H1 (cell line): ENCODE results near the gene SSRP1. TPM values are rescaled to one million over a fixed set of nuclear protein-coding genes. Genes with fewer than 3 reads are reported as not detected.

Experiments
- CTCF ChIA-PET: fragments of 300-600 bp; sonication (Branson Sonifier 250); formaldehyde crosslinking; loops from one replicate; lab custom pipeline; 2021; ENCODE audit not compliant: partially characterized antibody; lab: Charles Lee
- POLR2A ChIA-PET: fragments of 300-600 bp; sonication (Branson Sonifier 250); formaldehyde crosslinking; loops from one replicate; lab custom pipeline; 2021; ENCODE audit warnings: inconsistent platforms; ENCODE audit not compliant: partially characterized antibody; lab: Charles Lee
- DNase-seq, 2 experiments: peaks; one replicate each; pipeline versions ENCODE4 v3.0.0 to v3.0.0-alpha.2; 2010 to 2022; ENCODE audit warnings: low spot score in 2 of 2, low read depth in 1 of 2, mixed read lengths in 1 of 2
- FAIRE-seq: peaks from 2 replicates; lab custom pipeline; 2011; peaks lifted over from hg19 to GRCh38; lab: Jason Lieb, UNC
- H2AFZ ChIP-seq: 2 replicates; pipeline ENCODE4 v1.8.1; 2012; ENCODE audit warnings: low read length, inconsistent platforms
- H2AK5ac ChIP-seq: 2 replicates; pipeline ENCODE4 v1.6.1; 2013; ENCODE audit warnings: low read depth, low read length
- H2BK120ac ChIP-seq: replicated peaks from 2 replicates; pipeline ENCODE3; 2013; ENCODE audit warnings: low read depth, low read length, inconsistent platforms
- H2BK12ac ChIP-seq: 2 replicates; pipeline ENCODE4 v1.6.1; 2013; ENCODE audit warnings: low read depth, low read length
- H2BK15ac ChIP-seq: 2 replicates; pipeline ENCODE4 v1.6.1; 2013; ENCODE audit warnings: low read length
- H2BK20ac ChIP-seq: 2 replicates; pipeline ENCODE4 v1.6.1; 2013; ENCODE audit warnings: low read length
- H2BK5ac ChIP-seq: 2 replicates; pipeline ENCODE4 v1.6.1; 2013; ENCODE audit warnings: low read depth, low read length
- H3K14ac ChIP-seq: 2 replicates; pipeline ENCODE4 v1.6.1; 2013; ENCODE audit warnings: inconsistent platforms; ENCODE audit not compliant: insufficient read length
- H3K18ac ChIP-seq: 2 replicates; pipeline ENCODE4 v1.6.1; 2013; ENCODE audit warnings: low read length; ENCODE audit errors: extremely low read depth
- H3K23ac ChIP-seq: 2 replicates; pipeline ENCODE4 v1.6.1; 2013; ENCODE audit warnings: inconsistent platforms; ENCODE audit not compliant: insufficient read length
- H3K23me2 ChIP-seq: 2 replicates; pipeline ENCODE4 v1.6.1; 2013; ENCODE audit warnings: low read depth, low read length
- H3K27ac ChIP-seq: 2 replicates; pipeline ENCODE4 v1.6.1; 2011; ENCODE audit warnings: low read depth, low read length, inconsistent platforms
- H3K27me3 ChIP-seq, 4 experiments: replicated peaks in 1 of 4; 1 replicate in 1 of 4; 2 replicates in 3 of 4; pipeline versions ENCODE4 v1.6.1 to v1.8.1; 2011 to 2013; ENCODE audit warnings: low read length in 3 of 4, mild to moderate bottlenecking in 3 of 4, inconsistent platforms in 2 of 4, mixed read lengths in 2 of 4, moderate library complexity in 1 of 4; ENCODE audit not compliant: control insufficient read depth in 3 of 4, insufficient read depth in 3 of 4; ENCODE audit errors: extremely low read depth in 1 of 4
- H3K36me3 ChIP-seq, 4 experiments: 2 replicates each; pipeline versions ENCODE4 v1.6.1 to v1.8.1; 2011 to 2013; ENCODE audit warnings: mild to moderate bottlenecking in 4 of 4, low read length in 3 of 4, moderate library complexity in 2 of 4, control low read depth in 1 of 4, inconsistent platforms in 1 of 4; ENCODE audit not compliant: insufficient read depth in 4 of 4, control insufficient read depth in 2 of 4
- H3K4ac ChIP-seq: replicated peaks from 2 replicates; pipeline ENCODE3; 2013; ENCODE audit warnings: low read length, low read depth, mixed read lengths, inconsistent platforms; ENCODE audit not compliant: insufficient read length
- H3K4me1 ChIP-seq, 4 experiments: replicated peaks in 1 of 4; 1 replicate in 1 of 4; 2 replicates in 3 of 4; pipeline versions ENCODE4 v1.6.1 to v1.8.1; 2011 to 2013; ENCODE audit warnings: low read length in 3 of 4, inconsistent platforms in 2 of 4, mixed read lengths in 1 of 4; ENCODE audit not compliant: insufficient read depth in 4 of 4, control insufficient read depth in 3 of 4
- H3K4me2 ChIP-seq, 2 experiments: 2 replicates each; pipeline versions ENCODE4 v1.6.1 to v1.8.1; 2011 to 2013; ENCODE audit warnings: low read depth in 2 of 2, low read length in 2 of 2, control low read depth in 1 of 2, inconsistent platforms in 1 of 2, mild to moderate bottlenecking in 1 of 2; ENCODE audit not compliant: insufficient read depth in 1 of 2
- H3K4me3 ChIP-seq, 4 experiments: fragments of 200-600, 300-600 bp in 1 of 4; sonication (generic), shearing (Covaris generic), sonication (Bioruptor Twin) in 1 of 4; 2 replicates each; pipeline versions ENCODE4 v1.5.1 to v1.8.1; 2011 to 2016; ENCODE audit warnings: low read length in 4 of 4, low read depth in 3 of 4, control low read depth in 2 of 4, inconsistent platforms in 2 of 4, mild to moderate bottlenecking in 2 of 4, mixed read lengths in 1 of 4, moderate library complexity in 1 of 4; ENCODE audit not compliant: insufficient read depth in 2 of 4; ENCODE audit errors: extremely low read depth in 1 of 4
- H3K56ac ChIP-seq: replicated peaks from 2 replicates; pipeline ENCODE3; 2013; ENCODE audit warnings: low read depth, mild to moderate bottlenecking, mixed read lengths, low read length, inconsistent platforms; ENCODE audit not compliant: insufficient read length
- H3K79me1 ChIP-seq: 2 replicates; pipeline ENCODE4 v1.6.1; 2013; ENCODE audit warnings: low read depth, low read length, control low read depth
- H3K79me2 ChIP-seq, 2 experiments: 2 replicates each; pipeline versions ENCODE4 v1.6.1 to v1.8.1; 2012 to 2013; ENCODE audit warnings: low read length in 2 of 2, mild to moderate bottlenecking in 2 of 2, inconsistent platforms in 1 of 2; ENCODE audit not compliant: insufficient read depth in 2 of 2, control insufficient read depth in 1 of 2
- H3K9ac ChIP-seq, 4 experiments: replicated peaks in 1 of 4; 1 replicate in 1 of 4; 2 replicates in 3 of 4; pipeline versions ENCODE4 v1.6.1 to v1.8.1; 2011 to 2013; ENCODE audit warnings: low read depth in 3 of 4, low read length in 3 of 4, control low read depth in 2 of 4, mild to moderate bottlenecking in 2 of 4, moderate library complexity in 2 of 4, inconsistent platforms in 1 of 4; ENCODE audit errors: extremely low read depth in 1 of 4
- H3K9me3 ChIP-seq, 2 experiments: 2 replicates each; pipeline versions ENCODE4 v1.6.1 to v1.8.1; 2012 to 2013; ENCODE audit warnings: mild to moderate bottlenecking in 2 of 2, moderate library complexity in 2 of 2, control low read depth in 1 of 2, inconsistent platforms in 1 of 2, low read depth in 1 of 2, low read length in 1 of 2, mixed read lengths in 1 of 2; ENCODE audit not compliant: insufficient read depth in 2 of 2
- H4K20me1 ChIP-seq, 2 experiments: replicated peaks in 1 of 2; 2 replicates each; pipeline versions ENCODE3 to v1.8.1; 2011 to 2013; ENCODE audit warnings: inconsistent platforms in 2 of 2, low read length in 2 of 2, mild to moderate bottlenecking in 1 of 2; ENCODE audit not compliant: insufficient read depth in 2 of 2, control insufficient read depth in 1 of 2
- H4K5ac ChIP-seq: 2 replicates; pipeline ENCODE4 v1.6.1; 2013; ENCODE audit warnings: low read length, low read depth, mixed read lengths, inconsistent platforms; ENCODE audit not compliant: insufficient read length
- H4K8ac ChIP-seq: 2 replicates; pipeline ENCODE4 v1.8.0; 2013; ENCODE audit warnings: mild to moderate bottlenecking, moderate library complexity, low read length, inconsistent platforms; ENCODE audit not compliant: insufficient read depth; ENCODE audit errors: extremely low read depth
- H4K91ac ChIP-seq: replicated peaks from 2 replicates; pipeline ENCODE3; 2013; ENCODE audit warnings: low read length, mixed read lengths, inconsistent platforms; ENCODE audit not compliant: insufficient read length
- KDM4A ChIP-seq: IDR thresholded peaks from one replicate; pipeline ENCODE4 v1.7.1; 2012; ENCODE audit warnings: low read depth, mild to moderate bottlenecking, moderate library complexity, low read length, inconsistent platforms; ENCODE audit not compliant: severe bottlenecking
- MAFK ChIP-seq: IDR thresholded peaks from 2 replicates; pipeline ENCODE4 v1.6.1; 2012; ENCODE audit warnings: low read depth, mild to moderate bottlenecking, improper control_type of control experiment, low read length
- SIN3A ChIP-seq, 2 experiments: IDR thresholded peaks in 1 of 2; conservative IDR thresholded peaks in 1 of 2; 2 replicates each; pipeline ENCODE4 v1.6.1; 2011 to 2012; ENCODE audit warnings: low read length in 2 of 2, improper control_type of control experiment in 1 of 2, low read depth in 1 of 2, mild to moderate bottlenecking in 1 of 2
- WGBS, 2 experiments: shearing (Covaris generic) in 1 of 2; methylation state at CpG; one replicate each; pipeline versions ENCODE4 v1.1.6 to v1.1.7; 2013 to 2015; ENCODE audit warnings: low lambda C conversion rate in 2 of 2, mixed read lengths in 2 of 2, inconsistent platforms in 1 of 2, low coverage in 1 of 2, missing lambda C conversion rate in 1 of 2; ENCODE audit not compliant: insufficient replicate concordance in 2 of 2, insufficient coverage in 1 of 2, insufficient read length in 1 of 2; ENCODE audit errors: extremely low coverage in 1 of 2, missing lambda C conversion rate in 1 of 2; 5-methylcytosine and 5-hydroxymethylcytosine counted together
- polyA plus RNA-seq, 7 experiments: library from polyadenylated mRNA; depleted of rRNA in 3 of 7; stranded (reverse) in 5 of 7; unstranded in 2 of 7; fragments of >200 nt in 5 of 7; fragments of 200-250 nt in 2 of 7; gene quantifications; 1 replicate in 5 of 7; 2 replicates in 1 of 7; 4 replicates in 1 of 7; pipeline versions ENCODE4 v1.2.1 to v1.2.3, GENCODE V29; 2011 to 2013; ENCODE audit warnings: missing spikeins in 2 of 7, mixed read lengths in 2 of 7
- total RNA-seq: library from RNA; stranded (reverse); fragmentation: NEBNext Ultra II Directional; extraction: Animal tissue kit (Norgen Biotek cat#: 25700); gene quantifications from 2 replicates; pipeline ENCODE4 v1.2.1, GENCODE V29; 2021

Gene SSRP1
- total and polyA plus RNA-seq, 2 of the 8 experiments (the other 6 are each of a cell fraction or from before 2014, with no cell fraction given): 259 to 281 TPM

- no peak overlapping the region for H3K9ac ChIP-seq
- no peak overlapping the region for H2BK120ac ChIP-seq
- no peak for TF ChIP-seq KDM4A
- TF ChIP-seq SIN3A (conservative IDR thresholded peaks at IDR 0.05 in 1 of 2, IDR thresholded peaks at IDR 0.05 in 1 of 2; ENCODE audit: low read depth in 1 of 2, low read length in 2 of 2): no peak
- TF ChIP-seq MAFK: no peak
- no peaks in the 10 kb centered on the region for H3K4me1 ChIP-seq
- no peak overlapping the region for H3K18ac ChIP-seq
- H2BK15ac ChIP-seq: no peak overlapping the region
- DNase-seq (no peak), FAIRE-seq (no peak)
- no peaks in the 10 kb centered on the region for H3K36me3 ChIP-seq
- no peak overlapping the region for H3K4ac ChIP-seq
- H2AK5ac ChIP-seq: no peak overlapping the region
- H3K56ac ChIP-seq: no peak overlapping the region
- H3K4me2 ChIP-seq: peak overlapping the region in 1 of 2 experiments; percentile 41; a peak in 1 of 4 replicates
- ChIA-PET POLR2A (interaction anchor here (1.2 to 1.6 kb wide), 2 partner anchors 12 to 16 kb away, joined by 4 read pairs; no protein-coding TSS in a partner anchor), CTCF (interaction anchor here (1.1 to 1.4 kb wide), 2 partner anchors 9 to 23 kb away, joined by 3 read pairs; no protein-coding TSS in a partner anchor)
- no peak overlapping the region for H4K5ac ChIP-seq
- peaks cover 4% of the 10 kb centered on the region; the same call in 1 of the 2 replicates for H3K23me2 ChIP-seq
- H3K14ac ChIP-seq: no peak overlapping the region
- 87 to 100% methylated on average over 2 to 5 of the region's 5 CpGs for WGBS, 2 experiments
- H3K23ac ChIP-seq: no peak overlapping the region
- H3K9me3 ChIP-seq: no peaks in the 10 kb centered on the region
- H3K27me3 ChIP-seq: peaks cover 0 to 2% (median 0%) of the 10 kb centered on the region in 4 experiments; a peak in 1 of 7 replicates
- H4K91ac ChIP-seq: no peak overlapping the region
- no peak overlapping the region for H2BK5ac ChIP-seq
- H4K8ac ChIP-seq: no peak overlapping the region
- H4K20me1 ChIP-seq: no peaks in the 10 kb centered on the region
- H2AFZ ChIP-seq: no peak overlapping the region
- no peak overlapping the region for H3K4me3 ChIP-seq
- H3K79me2 ChIP-seq: no peaks in the 10 kb centered on the region
- H3K79me1 ChIP-seq: no peaks in the 10 kb centered on the region
- H3K27ac ChIP-seq: no peak overlapping the region
- no peak overlapping the region for H2BK20ac ChIP-seq
- no peak overlapping the region for H2BK12ac ChIP-seq
Observed at GRCh38 chr11:57377107-57377506, 41.4 kb upstream of the SSRP1 start.
